Esophagus muscularis mucosa (tissue), 4 donors: ENCODE measurements around the gene MRGPRX1.

ENCODE experiments used
- EP300 ChIP-seq: sonication (generic); formaldehyde crosslinking; IDR thresholded peaks from one replicate; pipeline ENCODE4 v1.6.1; 2017; ENCODE audit warnings: antibody characterized with exemption
- POLR2A ChIP-seq: fragments of 450-650 bp; IDR thresholded peaks from one replicate; pipeline ENCODE4 v1.6.1; 2017; ENCODE audit warnings: antibody characterized with exemption, moderate library complexity, mild to moderate bottlenecking, low read depth
- POLR2AphosphoS5 ChIP-seq, 2 donors: sonication (generic); formaldehyde crosslinking; IDR thresholded peaks; one replicate each; pipeline ENCODE4 v1.6.1; 2017; ENCODE audit warnings: antibody characterized with exemption in 2 of 2
- TF ChIP-seq, protein P1 (sequence below), 3 experiments: fragments of 200-600 bp in 2 of 3; fragments of 450-650 bp in 1 of 3; sonication (generic) in 2 of 3; IDR thresholded peaks; one replicate each; pipeline ENCODE4 v1.5.1; 2017 to 2019; ENCODE audit warnings: antibody characterized with exemption in 3 of 3, mild to moderate bottlenecking in 2 of 3, moderate library complexity in 1 of 3

DNA sequence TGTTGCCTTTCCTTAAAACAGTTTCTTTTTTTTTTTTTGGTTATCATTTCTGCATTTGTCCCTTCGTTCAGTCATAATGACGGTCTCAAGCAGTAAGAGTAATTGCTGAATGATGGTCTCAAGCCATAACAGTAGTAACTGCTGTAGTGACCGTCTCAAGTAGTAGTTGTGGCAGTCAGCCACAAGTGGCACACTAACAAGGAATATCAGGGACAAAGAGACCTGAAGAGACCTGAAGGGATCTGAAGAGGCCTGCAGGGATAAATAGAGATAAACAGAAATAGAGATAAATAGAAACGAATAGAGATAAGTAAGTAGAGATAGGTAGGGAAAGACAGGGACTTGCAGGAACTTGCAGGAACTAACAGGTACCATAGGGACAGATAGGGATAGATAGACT is 42.7 kb upstream of the MRGPRX1 start:
- TF ChIP-seq POLR2A: no peak
- TF ChIP-seq, protein P1, sequence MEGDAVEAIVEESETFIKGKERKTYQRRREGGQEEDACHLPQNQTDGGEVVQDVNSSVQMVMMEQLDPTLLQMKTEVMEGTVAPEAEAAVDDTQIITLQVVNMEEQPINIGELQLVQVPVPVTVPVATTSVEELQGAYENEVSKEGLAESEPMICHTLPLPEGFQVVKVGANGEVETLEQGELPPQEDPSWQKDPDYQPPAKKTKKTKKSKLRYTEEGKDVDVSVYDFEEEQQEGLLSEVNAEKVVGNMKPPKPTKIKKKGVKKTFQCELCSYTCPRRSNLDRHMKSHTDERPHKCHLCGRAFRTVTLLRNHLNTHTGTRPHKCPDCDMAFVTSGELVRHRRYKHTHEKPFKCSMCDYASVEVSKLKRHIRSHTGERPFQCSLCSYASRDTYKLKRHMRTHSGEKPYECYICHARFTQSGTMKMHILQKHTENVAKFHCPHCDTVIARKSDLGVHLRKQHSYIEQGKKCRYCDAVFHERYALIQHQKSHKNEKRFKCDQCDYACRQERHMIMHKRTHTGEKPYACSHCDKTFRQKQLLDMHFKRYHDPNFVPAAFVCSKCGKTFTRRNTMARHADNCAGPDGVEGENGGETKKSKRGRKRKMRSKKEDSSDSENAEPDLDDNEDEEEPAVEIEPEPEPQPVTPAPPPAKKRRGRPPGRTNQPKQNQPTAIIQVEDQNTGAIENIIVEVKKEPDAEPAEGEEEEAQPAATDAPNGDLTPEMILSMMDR (IDR thresholded peaks at IDR 0.05): no peak
- TF ChIP-seq EP300: no peak
- no peak for TF ChIP-seq POLR2AphosphoS5 (IDR thresholded peaks at IDR 0.05)
